Gastroesophageal sphincter (tissue), 4 donors: ENCODE results near the gene SLC25A45. TPM values are rescaled to one million over a fixed set of nuclear protein-coding genes. Genes with fewer than 3 reads are reported as not detected.

Experiments used
- ATAC-seq: fragments of 150-250 bp; one replicate; pipeline ENCODE4 v1.9.1; 2016; ENCODE audit warnings: mild to moderate bottlenecking, moderate library complexity
- H3K27ac ChIP-seq, 4 donors: fragments of 200-600 bp; sonication (generic) in 3 of 4; 1 replicate in 3 of 4; 2 replicates in 1 of 4; pipeline ENCODE4 v1.5.1; 2016 to 2019
- H3K27me3 ChIP-seq: fragments of 200-600 bp; sonication (generic); one replicate; pipeline ENCODE4 v1.5.1; 2019
- H3K36me3 ChIP-seq, 2 donors: fragments of 200-600 bp; sonication (generic); one replicate each; pipeline ENCODE4 v1.5.1; 2019; ENCODE audit warnings: control low read depth in 1 of 2
- H3K4me1 ChIP-seq, 3 donors: fragments of 200-600 bp; sonication (generic); 1 replicate in 2 of 3; 2 replicates in 1 of 3; pipeline ENCODE4 v1.5.1; 2016 to 2019; ENCODE audit warnings: control low read depth in 2 of 3
- H3K4me3 ChIP-seq, 2 donors: fragments of 200-600 bp; sonication (generic); one replicate each; pipeline ENCODE4 v1.5.1; 2019; ENCODE audit warnings: mild to moderate bottlenecking in 1 of 2, moderate library complexity in 1 of 2
- H3K9me3 ChIP-seq, 3 donors: fragments of 200-600 bp; sonication (generic); one replicate each; pipeline ENCODE4 v1.5.1; 2017 to 2019; ENCODE audit warnings: control low read depth in 2 of 3
- EP300 ChIP-seq: sonication (generic); formaldehyde crosslinking; IDR thresholded peaks from one replicate; pipeline ENCODE4 v1.6.1; 2017; ENCODE audit warnings: antibody characterized with exemption, mild to moderate bottlenecking
- POLR2A ChIP-seq, 2 donors: fragments of 450-650 bp; IDR thresholded peaks; one replicate each; pipeline ENCODE4 v1.6.1; 2017; ENCODE audit warnings: antibody characterized with exemption in 2 of 2, mild to moderate bottlenecking in 2 of 2, moderate library complexity in 1 of 2
- POLR2AphosphoS5 ChIP-seq: sonication (generic); formaldehyde crosslinking; IDR thresholded peaks from one replicate; pipeline ENCODE4 v1.6.1; 2017; ENCODE audit warnings: antibody characterized with exemption
- WGBS, 2 donors: methylation state at CpG; one replicate each; pipeline ENCODE4 v1.1.5; 2018; ENCODE audit warnings: low coverage in 1 of 2; 5-methylcytosine and 5-hydroxymethylcytosine counted together
- total RNA-seq, 4 donors: library from RNA; depleted of rRNA; stranded (reverse); fragments of >200 nt; gene quantifications; one replicate each; pipeline ENCODE4 v1.1.0, GENCODE V29; 2016
- TF ChIP-seq, protein P1 (sequence below), 4 experiments: fragments of 200-600 bp in 2 of 4; fragments of 450-650 bp in 2 of 4; sonication (generic) in 1 of 4; IDR thresholded peaks; one replicate each; pipeline ENCODE4 v1.5.1; 2017 to 2019; ENCODE audit warnings: antibody characterized with exemption in 4 of 4, mild to moderate bottlenecking in 2 of 4, moderate library complexity in 2 of 4

The SLC25A45 gene
- total RNA-seq, 4 donors from 2014 or later = 3.7 to 11.5 (median 7.5) TPM

DNA sequence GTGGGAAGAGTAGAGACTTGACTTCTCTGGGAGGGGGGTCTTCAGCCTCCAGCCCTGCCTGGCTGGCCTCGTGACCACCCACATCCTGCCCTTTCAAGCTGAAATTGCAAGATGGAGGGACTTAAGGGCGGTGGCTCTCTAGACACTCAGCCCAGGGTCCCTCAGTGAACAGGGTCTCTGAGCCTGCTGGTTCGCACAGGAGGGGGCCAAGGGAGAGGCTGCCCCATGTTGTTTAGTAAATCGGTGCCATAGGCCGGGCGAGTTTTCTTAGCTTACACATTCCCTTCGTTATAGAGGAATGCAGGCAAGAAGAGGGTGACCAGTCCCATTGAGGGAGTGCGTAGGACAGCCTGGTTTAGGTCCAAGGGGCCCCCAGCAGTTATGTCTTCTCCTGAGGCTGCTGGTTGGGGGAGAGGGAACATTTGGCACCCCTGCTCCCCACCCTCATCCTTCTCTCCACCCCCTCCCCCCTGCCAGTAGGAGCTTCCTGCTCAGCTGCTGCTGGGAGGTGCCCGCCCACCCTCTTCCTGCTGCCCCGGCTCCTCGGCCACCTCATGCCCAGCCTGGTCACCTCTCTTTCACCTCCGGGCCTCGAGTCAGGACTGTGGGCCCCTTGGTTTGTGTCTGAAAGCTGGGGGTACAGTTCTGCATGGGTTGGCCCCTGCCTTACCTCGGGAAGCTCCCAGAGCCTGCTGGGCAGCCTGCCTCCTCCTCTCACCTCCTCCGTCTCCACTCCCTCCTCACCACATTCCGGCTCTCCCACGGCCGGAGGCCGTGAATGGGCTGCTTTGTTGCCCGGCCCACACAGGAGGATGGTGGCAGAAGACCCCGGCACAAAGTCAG lies 7.9 kb upstream of the SLC25A45 start:
- 41 to 80% methylated on average over 1 to 5 of the region's 21 CpGs for WGBS, 2 donors
- no peaks in the 10 kb centered on the region for H3K9me3 ChIP-seq
- H3K4me3 ChIP-seq = peak overlapping the region in 1 of 2 donors; percentile 3
- no peaks in the 10 kb centered on the region for H3K27me3 ChIP-seq
- H3K4me1 ChIP-seq = peaks cover 0 to 72% (median 24%) of the 10 kb centered on the region in 3 donors
- no peak for ATAC-seq
- no peak for TF ChIP-seq POLR2A (IDR thresholded peaks at IDR 0.05)
- TF ChIP-seq EP300 = no peak
- TF ChIP-seq POLR2AphosphoS5 = no peak
- TF ChIP-seq, protein P1, sequence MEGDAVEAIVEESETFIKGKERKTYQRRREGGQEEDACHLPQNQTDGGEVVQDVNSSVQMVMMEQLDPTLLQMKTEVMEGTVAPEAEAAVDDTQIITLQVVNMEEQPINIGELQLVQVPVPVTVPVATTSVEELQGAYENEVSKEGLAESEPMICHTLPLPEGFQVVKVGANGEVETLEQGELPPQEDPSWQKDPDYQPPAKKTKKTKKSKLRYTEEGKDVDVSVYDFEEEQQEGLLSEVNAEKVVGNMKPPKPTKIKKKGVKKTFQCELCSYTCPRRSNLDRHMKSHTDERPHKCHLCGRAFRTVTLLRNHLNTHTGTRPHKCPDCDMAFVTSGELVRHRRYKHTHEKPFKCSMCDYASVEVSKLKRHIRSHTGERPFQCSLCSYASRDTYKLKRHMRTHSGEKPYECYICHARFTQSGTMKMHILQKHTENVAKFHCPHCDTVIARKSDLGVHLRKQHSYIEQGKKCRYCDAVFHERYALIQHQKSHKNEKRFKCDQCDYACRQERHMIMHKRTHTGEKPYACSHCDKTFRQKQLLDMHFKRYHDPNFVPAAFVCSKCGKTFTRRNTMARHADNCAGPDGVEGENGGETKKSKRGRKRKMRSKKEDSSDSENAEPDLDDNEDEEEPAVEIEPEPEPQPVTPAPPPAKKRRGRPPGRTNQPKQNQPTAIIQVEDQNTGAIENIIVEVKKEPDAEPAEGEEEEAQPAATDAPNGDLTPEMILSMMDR (IDR thresholded peaks at IDR 0.05) = no peak
- H3K36me3 ChIP-seq = peaks cover 0 to 54% of the 10 kb centered on the region in 2 donors
- H3K27ac ChIP-seq = peak overlapping the region in 3 of 4 donors; percentile 62 to 97 (median 63)

DNA sequence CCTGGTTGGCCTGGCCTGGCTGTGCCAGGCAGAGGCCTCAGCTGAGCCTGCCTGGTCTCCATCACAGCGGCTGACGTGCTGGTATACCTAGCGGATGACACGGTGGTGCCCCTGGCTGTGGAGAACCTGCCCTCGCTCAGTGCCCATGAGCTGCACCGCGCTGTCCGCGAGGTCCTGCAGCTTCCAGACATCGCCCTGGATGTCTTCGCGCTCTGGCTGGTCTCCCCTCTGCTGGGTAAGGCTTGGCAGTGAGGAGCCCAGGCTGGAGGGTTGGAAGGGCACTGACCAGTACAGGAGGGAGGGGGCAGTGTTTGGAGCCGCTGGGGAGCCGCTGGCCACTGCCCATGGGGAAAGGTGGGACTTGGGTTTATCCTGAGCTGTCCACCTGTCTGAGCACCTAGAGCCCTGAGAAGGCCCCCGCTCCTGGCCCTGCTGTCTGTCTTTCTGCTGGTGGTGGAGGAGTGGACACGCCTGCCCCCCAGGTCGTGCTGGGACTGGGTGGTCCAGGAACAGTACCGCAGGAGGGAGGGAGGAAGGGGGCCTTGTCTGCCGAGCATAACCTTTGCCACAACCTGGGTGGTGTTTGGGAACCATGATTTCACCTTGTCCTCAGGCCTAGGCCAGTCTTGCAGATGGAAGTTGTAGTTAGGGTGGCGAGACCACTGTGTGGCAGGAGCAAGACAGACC lies 7.0 kb upstream of the SLC25A45 start:
- WGBS, 2 donors = 85% methylated on average over 5 of the region's 20 CpGs; no CpG with 5 or more reads in 1 of the 2 donors
- ATAC-seq = no peak
- H3K27me3 ChIP-seq = no peaks in the 10 kb centered on the region
- no peak overlapping the region for H3K4me3 ChIP-seq
- peaks cover 0 to 46% of the 10 kb centered on the region in 2 donors for H3K36me3 ChIP-seq
- TF ChIP-seq EP300 (no peak), POLR2A (IDR thresholded peaks at IDR 0.05) (no peak), POLR2AphosphoS5 (no peak)
- TF ChIP-seq, protein P1 (IDR thresholded peaks at IDR 0.05) = no peak
- H3K27ac ChIP-seq = peak overlapping the region in 3 of 4 donors; percentile 62 to 97 (median 63)
- H3K9me3 ChIP-seq = no peaks in the 10 kb centered on the region
- H3K4me1 ChIP-seq = peaks cover 0 to 80% (median 26%) of the 10 kb centered on the region in 3 donors

DNA sequence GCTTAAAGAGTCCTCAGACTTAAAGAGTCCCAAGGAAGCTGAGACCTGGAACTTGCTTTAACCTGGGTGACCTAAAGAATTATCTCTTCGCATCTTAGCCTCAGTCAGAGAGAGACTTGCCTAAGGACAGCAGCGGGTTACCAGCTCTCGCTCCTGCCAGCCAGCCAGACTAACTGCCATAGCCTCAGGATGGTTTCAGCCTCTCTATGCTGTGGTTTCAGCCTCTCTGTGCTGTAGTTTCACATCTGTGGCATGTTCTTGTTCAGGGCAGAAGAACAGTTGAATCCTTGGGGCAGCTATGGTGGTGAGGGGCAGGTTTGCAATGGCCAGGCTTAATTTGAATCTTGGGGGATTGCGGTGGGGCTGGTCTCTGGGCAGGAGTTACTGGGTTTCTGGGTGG lies 6.3 kb upstream of the SLC25A45 start:
- H3K4me1 ChIP-seq = peaks cover 0 to 87% (median 30%) of the 10 kb centered on the region in 3 donors
- H3K27ac ChIP-seq = peak overlapping the region in 1 of 4 donors; percentile 97
- H3K9me3 ChIP-seq = no peaks in the 10 kb centered on the region
- H3K36me3 ChIP-seq = peaks cover 0 to 39% of the 10 kb centered on the region in 2 donors
- ATAC-seq = no peak
- no peak overlapping the region for H3K4me3 ChIP-seq
- WGBS, 2 donors = 71% methylated on average over 1 of the region's 4 CpGs; no CpG with 5 or more reads in 1 of the 2 donors
- TF ChIP-seq POLR2A (IDR thresholded peaks at IDR 0.05) (no peak), EP300 (no peak), POLR2AphosphoS5 (no peak)
- TF ChIP-seq, protein P1 (IDR thresholded peaks at IDR 0.05) = no peak
- no peaks in the 10 kb centered on the region for H3K27me3 ChIP-seq

DNA sequence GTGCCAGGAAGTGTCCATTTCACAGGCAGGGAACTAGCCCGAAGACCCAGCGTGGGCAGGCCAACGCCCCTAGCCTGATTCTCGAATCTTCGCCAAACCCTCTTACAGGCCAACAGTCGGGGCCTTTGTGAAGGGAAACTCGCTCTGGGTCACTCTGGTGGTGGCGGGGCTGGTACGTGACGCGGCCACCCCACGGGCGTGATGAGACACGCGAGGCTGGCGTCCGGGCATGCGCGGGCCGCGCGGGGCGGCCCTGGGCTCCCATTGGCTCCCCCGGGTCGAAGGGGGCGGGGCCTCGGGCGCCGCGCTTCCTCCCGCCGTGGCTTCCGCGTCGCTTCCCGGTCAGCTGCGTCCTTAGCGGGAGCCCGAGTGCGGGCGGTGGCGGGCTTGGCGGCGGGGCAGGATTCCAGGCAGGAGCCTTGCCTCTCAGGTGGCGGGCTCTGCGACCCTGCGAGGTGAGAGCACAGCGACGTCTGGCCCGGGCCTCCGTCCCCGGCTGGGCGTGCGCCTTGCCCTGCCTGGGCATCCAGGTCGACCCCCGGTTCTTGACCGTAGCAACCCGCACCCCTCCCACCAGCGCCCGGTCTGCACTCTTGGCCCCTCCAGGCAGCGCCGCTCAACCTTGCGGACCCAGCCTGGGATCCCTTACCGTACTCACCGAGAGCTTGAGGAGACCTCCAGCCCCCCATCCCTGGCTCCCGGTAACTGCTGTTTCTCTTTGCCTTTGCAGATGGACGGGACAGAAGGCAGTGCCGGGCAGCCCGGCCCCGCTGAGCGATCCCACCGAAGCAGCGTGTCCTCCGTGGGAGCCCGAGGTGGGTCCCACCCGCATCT lies 4.1 kb upstream of the SLC25A45 start, which contains the start of gene FRMD8:
TSS of gene FRMD8 (plus strand) at position 331 of the 834 bp plus-strand sequence. CDS start at position 731, 400 bp downstream.
- Histone ChIP-seq H3K4me3 (peak within 1 kb of the TSS; percentile 73 to 93), H3K27me3 (no peaks in the 10 kb centered on the region), H3K9me3 (no peaks in the 10 kb centered on the region), H3K36me3 (peaks cover 0 to 17% of the 10 kb centered on the region in 2 donors), H3K27ac (peak within 1 kb of the TSS; percentile 80 to 99 (median 96)), H3K4me1 (peaks cover 0 to 94% (median 46%) of the 10 kb centered on the region in 3 donors)
- 0% methylated on average over 13 of the region's 76 CpGs; no CpG with 5 or more reads in 1 of the 2 donors for WGBS, 2 donors
- TF ChIP-seq POLR2AphosphoS5 (peak; percentile 97), EP300 (no peak), POLR2A (IDR thresholded peaks at IDR 0.05) (peak; percentile 94 to 96)
- TF ChIP-seq, protein P1 (IDR thresholded peaks at IDR 0.05) = peak in 1 of 4 experiments; percentile 19
- peak; percentile 81 for ATAC-seq
